GM19468 (cell line): Measurements from ENCODE around the gene STARD13.

ENCODE experiments used
- ATAC-seq: cut with Tn5 transposase; IDR thresholded peaks from one replicate; pipeline ENCODE4 v1.9.1; 2021; ENCODE audit warnings: mild to moderate bottlenecking, moderate library complexity, moderate number of reproducible peaks; ENCODE audit not compliant: unreplicated experiment; ENCODE audit errors: extremely low read depth

The STARD13 gene

DNA sequence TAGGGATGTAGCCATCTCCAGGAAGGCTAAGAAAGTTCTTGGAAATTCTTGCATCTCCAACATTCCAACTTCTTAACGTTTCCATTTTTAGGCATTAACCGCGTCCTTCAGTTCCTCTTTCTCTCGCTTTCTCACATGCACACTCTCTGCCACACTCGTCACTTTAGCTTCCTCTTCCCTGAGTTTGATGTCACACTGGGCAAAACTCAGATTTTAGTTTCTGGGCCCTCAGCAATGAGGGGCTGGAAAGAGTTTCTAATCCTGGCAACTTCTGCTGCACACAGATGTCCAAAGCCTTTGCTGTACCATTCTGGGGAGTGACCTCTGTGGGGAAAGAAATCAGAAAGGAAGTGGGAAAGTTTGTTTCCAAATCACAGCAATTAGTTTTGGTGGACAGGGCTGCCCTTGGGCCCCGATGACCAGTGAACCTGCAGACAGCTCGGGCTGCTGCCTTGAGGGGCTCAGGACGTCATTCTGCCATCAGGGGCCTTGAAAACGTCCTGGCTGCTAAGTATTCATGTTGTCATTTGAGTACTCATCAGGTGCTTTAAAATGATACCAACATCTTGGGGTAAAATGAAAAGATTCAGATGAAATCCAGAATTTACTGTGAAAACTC is 180.1 kb downstream of the STARD13 start:
- no peak for ATAC-seq

GRCh38 chr13:33103457-33103856 is 182.1 kb downstream of the STARD13 start:
- ATAC-seq, result no peak

- ATAC-seq, result no peak
Observed at GRCh38 chr13:33101835-33102234, 183.7 kb downstream of the STARD13 start.

DNA sequence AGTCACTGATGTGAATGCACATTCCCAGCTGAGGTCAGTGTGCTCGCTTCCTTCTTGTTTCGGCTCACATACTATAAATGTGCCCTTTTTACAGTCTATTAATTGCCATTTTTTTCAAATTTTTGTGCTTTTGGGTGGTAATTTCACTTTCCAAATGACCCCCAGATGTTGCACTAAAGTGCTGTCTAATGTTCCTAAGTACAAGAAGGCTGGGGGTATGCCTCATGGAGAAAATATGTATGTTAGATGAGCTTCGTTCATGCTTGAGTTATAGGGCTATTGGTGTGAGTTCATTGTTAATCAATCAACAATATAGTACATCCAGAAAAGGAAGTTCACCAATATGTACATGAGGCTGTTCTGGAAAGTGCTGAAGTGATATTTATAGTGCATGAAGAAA is 184.7 kb downstream of the STARD13 start:
- no peak for ATAC-seq

- no peak for ATAC-seq
Observed at GRCh38 chr13:33099860-33100259, 185.7 kb downstream of the STARD13 start.

- no peak for ATAC-seq
Observed at GRCh38 chr13:33096886-33097605, 188.5 kb downstream of the STARD13 start.

DNA sequence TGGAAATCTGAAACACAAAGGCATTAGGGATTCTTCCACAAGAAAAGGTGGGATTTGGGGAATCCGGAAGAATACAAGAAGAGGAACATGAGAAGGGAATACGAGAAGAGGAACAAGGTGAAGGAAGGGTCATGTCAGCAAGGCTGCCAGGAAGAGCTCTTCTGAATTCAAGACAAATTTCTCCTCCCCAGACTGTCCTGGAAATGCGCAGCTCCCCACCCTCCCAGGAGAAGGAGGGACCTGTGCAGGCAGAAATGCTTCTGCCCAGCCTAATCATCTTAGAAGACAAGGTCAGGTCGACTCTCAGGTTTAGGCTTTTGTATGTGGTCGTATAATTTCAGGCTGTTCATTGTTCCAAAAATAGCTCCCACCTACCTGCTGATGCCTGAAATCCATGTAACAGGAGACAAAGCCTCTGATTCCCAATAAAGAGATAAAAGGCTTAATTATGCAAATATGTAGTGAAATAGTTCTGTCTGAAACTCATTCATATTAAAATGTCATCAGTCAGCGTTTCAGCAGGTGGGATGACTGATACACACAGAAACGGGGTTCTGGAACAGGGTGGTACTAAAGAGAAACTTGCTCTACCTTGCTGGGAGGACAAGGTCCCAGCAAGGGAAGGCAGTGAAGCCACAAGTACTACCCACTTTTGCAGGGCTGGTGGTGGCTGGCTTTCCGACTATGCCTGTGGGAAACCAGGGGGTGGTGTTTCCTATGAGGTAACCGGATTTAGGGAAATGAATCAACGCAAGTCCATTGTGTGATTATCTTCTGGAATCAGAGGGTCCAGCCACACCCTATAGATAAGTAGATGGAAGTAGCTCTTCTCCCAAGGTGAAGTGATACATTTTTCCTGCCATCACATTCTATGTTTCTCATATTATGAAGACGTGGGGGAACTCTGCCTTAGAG is 193.2 kb downstream of the STARD13 start:
- no peak for ATAC-seq

- no peak for ATAC-seq
Observed at GRCh38 chr13:33091415-33091774, 194.2 kb downstream of the STARD13 start.

DNA sequence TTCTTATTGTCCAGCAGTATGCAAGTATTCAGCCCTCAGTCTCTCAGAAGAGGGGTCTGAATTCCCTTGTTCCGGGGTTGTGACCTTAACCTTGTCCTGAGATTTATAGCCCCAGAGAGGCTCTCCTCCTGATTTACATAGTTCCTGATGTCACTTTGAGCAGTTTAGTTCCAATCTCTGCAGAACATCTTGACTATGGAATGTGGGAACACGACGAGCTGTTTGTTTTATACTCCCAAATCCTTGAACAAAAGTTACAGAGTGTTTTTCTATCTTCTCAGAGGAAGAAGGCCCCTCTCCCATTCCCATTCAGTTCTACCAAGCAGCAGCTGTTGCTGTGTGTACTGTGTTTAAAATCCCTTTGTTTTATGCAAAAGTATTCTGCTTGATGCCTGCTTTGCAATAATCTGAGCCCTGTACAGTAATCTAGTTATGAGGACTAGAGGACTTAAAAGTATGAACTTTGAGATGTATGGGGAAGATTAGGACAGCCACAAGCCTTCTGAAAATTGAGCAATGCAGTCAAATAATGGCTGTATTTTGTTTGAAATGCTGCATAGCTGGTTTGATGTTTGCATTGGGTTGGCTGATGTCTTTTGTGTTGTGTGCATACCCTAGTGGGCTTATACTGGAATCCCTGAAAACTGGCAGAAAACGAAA is 194.7 kb downstream of the STARD13 start:
- ATAC-seq, result no peak

- ATAC-seq, result no peak
Observed at GRCh38 chr13:33089311-33089710, 196.2 kb downstream of the STARD13 start.

DNA sequence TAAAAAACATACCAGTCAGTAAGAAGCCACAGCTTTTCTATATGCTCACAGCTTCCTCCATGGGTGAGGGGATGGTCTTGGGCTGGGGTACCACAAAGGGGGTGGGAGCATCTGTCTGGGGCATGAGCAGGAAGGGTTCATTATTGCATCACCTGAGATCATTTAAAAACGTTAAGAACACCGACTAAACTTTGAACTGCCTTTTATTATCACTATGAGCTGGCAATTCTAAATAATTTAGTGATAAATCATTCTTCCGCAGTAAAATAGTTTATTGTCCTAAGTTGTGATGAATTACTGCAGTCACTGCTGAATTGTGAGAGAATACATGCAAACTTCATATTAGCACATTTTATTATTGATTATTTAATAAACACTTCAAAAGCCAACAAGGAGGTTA is 197.8 kb downstream of the STARD13 start:
- ATAC-seq, result no peak

GRCh38 chr13:33087091-33087490 is 198.5 kb downstream of the STARD13 start:
- no peak for ATAC-seq

GRCh38 chr13:33083054-33083453 is 202.5 kb downstream of the STARD13 start:
- ATAC-seq, result no peak

DNA sequence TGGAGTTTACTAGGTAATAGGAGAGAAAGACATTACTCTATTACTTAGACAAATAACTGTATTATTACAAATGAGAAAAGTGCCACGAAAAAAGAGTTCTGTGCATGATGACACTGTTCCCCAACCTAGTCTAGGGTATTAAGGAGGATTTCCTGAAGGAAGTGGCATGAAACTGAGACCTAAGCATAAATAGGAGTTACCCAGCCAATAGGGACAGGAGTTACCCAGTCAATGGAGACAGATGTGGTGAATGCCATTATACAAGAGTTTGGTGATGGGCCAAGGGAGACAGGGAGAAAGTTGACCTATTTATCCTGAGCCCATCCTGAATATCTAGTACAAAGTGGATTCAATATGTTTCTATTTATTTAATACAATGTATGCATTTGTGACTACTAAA is 203.9 kb downstream of the STARD13 start:
- no peak for ATAC-seq

DNA sequence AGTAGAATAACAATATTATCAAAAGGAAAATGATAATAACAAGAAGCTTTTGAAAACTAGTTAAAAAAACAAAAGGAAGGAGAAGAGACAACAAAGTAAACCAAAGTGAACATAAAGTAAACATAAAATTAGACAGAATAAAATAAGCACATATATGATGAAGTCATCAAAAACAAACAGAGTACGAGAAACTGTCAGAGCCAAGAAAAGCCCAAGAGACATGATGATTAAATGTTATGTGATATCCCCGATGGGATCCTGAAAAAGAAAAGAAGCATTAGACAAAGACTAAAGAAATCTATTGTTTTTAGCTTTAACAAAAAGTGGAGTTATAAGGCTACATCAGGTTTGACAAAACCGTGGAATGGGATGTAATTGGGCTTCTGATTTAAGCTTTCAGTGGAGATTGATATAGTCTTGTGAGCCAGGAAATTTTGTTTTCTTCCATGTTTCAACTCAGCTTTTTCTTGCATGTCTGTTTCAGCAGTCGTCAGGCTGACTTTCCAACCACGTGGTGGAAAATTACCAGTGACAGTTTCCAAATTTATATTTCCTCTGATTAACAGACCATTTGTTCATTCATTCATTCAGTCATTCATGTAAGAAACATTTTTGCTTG is 204.5 kb downstream of the STARD13 start:
- no peak for ATAC-seq

- no peak for ATAC-seq
Observed at GRCh38 chr13:33079960-33080359, 205.6 kb downstream of the STARD13 start.

- ATAC-seq, result no peak
Observed at GRCh38 chr13:33078263-33078662, 207.3 kb downstream of the STARD13 start.

GRCh38 chr13:33076001-33076992 is 209.3 kb downstream of the STARD13 start:
- no peak for ATAC-seq

- ATAC-seq, result no peak
Observed at GRCh38 chr13:33073338-33073737, 212.2 kb downstream of the STARD13 start.
